ENCODE measurements around the gene PACSIN1.
A peak's percentile ranks its signal among the peaks of the same experiment; 100 is the strongest.

The PACSIN1 gene, protein sequence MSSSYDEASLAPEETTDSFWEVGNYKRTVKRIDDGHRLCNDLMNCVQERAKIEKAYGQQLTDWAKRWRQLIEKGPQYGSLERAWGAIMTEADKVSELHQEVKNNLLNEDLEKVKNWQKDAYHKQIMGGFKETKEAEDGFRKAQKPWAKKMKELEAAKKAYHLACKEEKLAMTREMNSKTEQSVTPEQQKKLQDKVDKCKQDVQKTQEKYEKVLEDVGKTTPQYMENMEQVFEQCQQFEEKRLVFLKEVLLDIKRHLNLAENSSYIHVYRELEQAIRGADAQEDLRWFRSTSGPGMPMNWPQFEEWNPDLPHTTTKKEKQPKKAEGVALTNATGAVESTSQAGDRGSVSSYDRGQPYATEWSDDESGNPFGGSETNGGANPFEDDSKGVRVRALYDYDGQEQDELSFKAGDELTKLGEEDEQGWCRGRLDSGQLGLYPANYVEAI

DNA sequence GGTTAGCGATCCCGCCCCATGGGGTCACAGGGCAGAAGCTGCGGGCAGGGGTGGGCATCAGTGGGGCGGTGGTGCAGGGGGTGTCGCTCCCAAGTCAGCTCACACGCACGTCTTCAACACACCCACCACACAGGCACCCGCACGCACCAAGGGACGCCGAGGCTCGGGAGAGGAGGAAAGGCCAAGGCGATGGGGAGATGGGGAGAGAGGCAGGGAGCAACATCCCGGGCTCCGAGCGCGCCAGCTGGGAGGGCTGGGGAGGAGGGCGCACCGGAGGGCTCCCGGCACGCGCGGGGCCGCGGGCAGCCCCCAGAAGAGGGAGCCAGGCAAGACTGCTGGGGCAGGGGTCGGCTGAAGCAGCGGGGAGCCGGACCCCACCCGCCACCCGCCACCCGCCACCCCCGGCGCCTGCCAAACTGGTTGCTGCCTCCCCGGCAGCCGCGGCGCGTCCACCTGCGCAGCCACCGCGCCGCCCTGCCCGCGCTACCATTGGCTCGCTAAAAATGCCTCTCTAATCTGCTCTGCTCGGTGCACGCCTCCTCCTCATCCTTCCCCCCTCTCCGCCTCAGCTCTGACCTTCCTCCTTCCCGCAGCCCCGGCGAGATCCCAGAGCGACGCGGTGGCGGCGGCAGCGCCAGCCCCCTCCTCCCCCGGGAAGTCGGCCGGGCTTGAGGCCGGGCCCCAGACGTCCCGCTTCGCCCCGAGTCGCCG is at the start of gene PACSIN1:
Gene PACSIN1, plus strand, starts transcription at position 546 of the 711 bp plus-strand sequence. CDS start 60,230 bp downstream, outside the sequence.
- no peak for DNase-seq

DNA sequence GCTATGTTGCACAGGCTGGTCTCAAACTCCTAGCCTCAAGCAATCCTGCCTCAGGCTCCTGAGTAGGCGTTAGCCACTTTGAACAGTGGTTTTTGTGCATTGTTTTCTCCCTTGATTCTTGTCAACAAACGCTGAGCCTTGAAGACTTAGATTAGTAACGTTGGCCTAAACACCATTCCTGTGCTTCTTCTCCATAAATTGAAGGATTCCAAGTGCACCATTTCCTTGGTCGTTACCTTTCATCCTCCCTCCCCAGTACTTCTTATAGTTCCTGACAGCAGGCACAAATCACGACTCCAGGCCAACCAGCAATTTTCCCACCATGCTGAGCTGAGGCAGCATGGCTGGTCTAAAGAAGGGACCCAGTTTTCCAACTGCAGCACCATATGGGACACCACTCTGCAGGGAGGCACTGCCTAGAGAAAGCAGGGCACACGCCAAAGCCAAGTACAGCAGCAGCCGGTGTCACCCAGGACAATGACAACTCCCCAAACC is 49.0 kb upstream of the PACSIN1 start:
- DNase-seq, result no peak

DNA sequence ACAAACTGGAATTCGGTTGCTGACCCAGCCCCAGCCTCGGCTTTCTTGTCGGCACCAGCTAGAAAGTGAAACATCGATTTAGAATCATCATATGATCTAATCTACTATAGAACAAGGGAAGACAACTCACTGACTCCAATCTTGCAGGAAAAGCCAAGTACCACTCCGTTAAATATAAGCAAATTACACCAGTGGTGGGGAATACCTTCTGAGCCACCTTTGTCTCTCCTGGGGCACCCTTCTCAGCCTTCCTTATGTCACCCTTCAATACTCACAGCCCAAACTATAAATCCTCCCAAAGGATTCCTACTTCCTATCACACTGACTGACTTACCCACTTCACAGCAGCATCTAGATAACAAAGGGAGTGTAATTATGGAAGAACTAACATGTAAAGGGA is 47.5 kb upstream of the PACSIN1 start:
- DNase-seq, result no peak

DNA sequence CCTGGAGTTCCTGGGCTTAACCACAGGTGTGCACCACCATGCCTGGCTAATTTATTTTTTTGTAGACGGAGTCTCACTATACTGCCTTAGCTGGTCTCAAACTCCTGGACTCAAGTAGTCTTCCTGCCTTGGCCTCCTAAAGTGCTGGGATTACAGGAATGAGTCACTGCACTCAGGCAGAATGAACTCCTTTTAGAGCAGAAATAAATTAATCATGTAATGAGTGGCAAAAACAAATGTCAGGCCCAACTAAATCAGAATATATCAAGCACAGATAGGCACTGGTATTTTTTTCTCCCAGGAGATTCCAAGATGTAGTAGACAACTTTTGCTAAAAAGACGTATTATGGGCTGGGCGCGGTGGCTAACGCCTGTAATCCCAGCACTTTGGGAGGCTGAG is 42.6 kb upstream of the PACSIN1 start:
- DNase-seq, result peak; percentile 38

DNA sequence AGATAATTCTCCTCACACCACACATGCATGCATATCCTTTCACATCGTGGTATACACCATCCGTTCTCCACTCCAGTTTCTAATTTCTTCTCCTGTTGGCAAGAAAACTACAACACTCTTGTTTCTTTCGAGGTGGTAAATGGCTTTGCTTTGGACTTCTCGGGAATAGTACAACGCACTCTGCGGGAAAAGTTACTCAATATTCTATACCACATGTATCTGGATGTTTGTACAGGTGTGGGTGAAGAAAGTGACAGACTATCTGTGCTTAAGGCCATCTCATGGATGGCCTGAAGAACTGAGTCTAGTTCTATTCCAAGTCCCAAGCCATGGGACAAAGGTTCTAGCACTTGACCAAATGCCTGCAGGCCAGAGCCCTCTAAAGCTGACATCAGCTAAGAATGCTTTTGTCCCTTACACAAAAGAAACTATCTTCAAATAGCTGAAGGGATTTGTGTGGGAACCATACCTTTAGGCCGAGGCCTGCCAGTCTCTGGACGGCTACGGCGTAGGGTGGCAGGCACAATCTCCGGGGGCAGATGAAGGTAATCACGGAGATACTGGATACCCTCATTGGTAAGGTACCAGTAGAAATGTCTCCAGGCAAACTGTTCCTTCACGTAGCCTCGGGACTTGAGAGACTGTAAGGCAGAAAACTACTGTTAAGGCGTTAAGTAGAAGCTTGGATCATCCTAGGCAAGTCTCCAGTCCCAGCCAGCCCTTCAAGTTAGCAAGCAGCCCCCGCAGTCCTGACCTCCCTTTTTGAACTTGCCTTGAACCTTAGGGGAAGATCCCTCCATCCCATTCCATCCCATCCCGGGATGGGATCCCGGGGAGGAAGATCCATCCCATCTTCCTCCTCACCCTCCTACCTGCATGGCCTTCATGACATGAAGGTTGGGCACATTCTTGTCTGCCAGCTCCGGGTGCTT is 41.4 kb upstream of the PACSIN1 start:
- DNase-seq, result no peak

DNA sequence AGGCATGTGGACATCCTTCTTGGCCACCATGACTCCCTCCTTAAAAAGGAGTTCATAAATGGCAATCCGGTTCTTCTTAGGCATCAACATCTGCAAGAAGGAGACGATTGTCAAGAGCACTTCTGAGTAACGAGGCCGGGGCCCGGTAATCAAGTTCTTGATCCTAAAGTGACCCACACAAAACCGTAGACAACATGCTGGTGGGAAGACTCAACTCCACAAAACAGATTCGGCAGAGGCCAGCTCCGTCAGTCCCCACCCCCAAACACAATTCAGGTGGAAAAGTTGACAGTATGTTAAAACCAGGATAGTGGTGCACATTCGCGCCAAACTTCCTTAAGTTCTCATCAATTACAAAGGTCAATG is 40.8 kb upstream of the PACSIN1 start:
- no peak for DNase-seq

DNA sequence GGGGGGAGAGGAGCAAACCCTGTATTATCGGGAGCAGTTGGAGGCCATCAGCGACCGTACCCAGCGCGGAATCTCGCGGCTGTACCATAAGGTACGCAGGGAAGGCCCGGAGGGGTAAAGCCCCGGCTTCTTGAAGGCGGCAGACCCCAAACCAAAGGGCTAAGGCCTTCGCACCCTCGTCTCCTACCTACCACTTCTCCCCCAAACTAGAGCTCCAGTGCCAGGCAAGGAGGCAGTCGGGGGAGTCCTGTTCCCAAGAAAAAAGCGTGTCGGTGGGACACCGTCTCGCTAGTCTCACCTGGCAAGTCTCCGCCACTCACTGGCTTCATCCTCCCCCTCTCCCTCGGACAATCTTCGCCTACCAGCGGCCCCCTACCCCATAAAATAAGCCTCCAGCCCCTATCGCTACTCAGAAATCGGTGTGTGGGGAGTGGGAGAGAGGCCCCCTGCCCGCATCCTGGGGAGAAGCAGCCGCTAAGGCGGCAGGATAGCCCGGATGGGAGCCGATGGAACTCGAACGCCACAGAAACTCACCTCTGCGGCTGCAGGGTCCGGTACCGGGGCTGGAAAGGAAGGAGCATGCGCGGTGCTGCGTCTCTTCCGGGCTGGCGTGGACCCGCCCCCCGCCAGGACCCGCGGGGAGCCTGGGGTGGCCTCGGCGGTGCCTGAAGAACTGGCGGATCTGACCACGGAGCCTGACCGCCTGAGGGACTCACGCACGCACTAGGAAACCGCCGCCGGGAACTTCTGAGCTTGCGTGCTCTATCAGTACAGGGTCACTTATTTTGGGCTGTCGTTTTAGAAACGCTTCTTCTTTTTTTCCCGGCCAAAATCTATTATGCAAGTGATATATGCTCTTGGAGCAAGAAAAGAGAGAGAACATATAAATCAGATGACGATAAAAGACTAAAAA is 40.1 kb upstream of the PACSIN1 start, which contains the start of gene RPS10:
Gene RPS10, minus strand, starts transcription at position 572 of the 913 bp plus-strand sequence. CDS start 848 bp downstream, outside the sequence.
- peak; percentile 93 for DNase-seq

DNA sequence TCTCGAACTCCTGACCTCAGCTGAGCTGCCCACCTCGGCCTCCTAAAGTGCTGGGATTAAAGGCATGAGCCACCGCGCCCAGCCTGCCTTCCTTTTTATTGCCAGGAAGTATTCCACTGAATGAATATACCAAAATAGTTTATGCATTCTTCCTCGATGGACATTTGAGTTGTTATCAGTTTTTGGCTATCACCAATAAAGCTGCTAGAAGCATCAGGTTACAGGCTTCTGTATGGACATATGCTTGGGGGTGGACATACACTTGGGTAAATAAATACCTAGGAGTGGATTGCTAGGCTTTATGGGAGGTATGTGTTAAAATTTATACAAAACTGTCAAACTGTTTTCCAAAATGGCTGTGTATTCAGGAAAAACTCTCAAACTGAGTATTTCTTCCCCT is 30.0 kb upstream of the PACSIN1 start:
- DNase-seq, result no peak

DNA sequence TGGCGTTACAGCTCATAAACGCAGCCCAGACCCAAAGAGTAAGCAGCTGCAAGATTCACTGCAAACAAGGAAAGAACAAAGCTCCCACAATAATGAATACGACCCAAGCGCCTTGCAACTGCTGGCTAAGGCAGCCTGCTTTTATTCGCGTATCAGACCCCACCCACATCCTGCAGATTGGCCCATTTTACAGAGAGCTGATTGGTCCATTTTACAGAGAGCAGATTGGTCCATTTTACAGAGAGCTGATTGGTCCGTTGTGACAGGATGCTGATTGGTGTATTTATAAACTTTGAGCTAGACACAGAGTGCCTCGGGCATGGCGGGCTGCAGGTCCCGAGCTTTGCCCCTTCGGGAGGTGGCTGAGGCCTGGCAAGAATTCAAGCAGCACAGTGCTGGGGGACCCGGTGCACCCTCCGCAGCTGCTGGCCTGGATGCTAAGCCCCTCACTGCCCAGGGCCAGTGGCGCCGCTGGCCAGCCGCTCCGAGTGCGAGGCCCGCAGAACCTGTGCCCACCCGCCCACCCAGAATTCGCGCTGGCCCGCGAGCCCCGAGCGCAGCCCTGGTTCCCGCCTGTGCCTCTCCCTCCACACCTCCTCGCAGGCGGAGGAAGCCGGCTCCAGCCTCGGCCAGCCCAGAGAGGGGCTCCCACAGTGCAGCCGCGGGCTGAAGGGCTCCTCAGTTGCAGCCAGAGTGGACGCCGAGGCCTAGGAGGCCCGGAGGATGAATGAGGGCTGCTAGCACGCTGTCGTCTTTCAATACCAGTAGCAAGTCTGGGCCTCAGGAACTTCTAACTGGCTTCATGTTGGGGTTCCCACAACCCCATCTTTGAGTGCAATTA is 28.9 kb upstream of the PACSIN1 start:
- DNase-seq, result no peak

DNA sequence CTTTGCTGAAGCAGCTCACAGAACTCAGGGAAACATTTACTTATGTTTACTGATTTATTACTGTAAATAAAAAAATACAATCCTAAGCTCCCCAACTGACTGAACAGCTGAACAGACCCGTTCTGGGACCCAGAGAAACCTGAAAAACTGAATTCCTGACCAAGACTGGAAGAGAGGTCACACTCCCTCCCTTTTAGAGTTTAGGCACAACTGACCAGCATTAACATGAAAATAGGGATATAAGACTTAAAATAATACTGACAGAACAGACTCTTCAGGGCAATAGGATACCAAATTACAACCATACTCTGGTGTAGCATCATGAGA is 28.3 kb upstream of the PACSIN1 start:
- DNase-seq, result no peak

DNA sequence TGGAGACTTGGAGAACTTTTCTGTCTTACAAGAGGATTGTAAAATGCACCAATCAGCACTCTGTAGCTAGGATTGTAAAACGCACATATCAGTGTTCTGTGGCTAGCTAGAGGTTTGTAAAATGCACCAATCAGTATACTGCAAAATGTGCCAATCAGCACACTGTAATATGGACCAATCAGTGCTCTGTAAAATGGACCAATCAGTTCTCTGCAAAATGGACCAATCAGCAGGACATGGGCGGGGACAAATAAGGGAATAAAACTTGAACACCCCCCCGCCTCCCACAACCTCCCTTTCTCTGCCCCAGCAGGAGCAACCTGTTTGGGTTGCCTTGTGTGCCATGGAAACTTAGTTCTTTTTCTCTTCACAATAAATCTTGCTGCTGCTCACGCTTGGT is 27.2 kb upstream of the PACSIN1 start:
- no peak for DNase-seq

DNA sequence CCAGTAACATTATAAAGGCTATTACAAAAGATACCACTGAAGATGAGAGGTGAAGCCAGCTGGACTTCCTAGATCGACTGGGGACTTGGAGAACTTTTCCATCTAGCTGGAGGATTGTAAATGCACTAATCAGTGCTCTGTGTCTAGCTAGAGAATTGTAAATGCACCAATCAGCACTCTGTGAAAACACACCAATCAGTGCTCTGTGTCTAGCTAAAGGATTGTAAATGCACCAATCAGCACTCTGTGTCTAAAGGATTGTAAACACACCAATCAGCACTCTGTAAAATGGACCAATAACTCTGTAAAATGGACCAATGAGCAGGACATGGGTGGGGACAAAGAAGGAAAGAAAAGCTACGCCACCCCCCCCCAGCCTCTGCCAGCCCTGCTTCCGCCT is 26.4 kb upstream of the PACSIN1 start:
- no peak for DNase-seq

DNA sequence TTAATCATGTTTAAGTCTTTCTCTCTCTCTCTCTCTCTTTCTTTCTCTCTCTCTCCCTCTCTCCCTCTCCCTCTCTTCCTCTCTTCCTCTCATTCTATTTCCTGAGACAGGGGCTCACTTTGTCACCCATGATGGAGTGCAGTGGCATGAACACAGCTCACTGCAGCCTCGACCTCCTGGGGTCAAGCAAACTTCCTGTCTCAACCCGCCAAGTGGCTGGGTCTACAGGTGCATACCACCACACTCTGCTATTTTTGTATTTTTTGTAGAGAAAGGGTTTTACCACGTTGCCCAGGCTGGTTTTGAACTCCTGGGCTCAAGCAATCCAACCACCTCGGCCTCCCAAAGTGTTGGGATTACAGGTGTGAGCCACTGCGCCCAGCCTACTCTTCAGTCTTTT is 24.4 kb upstream of the PACSIN1 start:
- DNase-seq, result no peak

DNA sequence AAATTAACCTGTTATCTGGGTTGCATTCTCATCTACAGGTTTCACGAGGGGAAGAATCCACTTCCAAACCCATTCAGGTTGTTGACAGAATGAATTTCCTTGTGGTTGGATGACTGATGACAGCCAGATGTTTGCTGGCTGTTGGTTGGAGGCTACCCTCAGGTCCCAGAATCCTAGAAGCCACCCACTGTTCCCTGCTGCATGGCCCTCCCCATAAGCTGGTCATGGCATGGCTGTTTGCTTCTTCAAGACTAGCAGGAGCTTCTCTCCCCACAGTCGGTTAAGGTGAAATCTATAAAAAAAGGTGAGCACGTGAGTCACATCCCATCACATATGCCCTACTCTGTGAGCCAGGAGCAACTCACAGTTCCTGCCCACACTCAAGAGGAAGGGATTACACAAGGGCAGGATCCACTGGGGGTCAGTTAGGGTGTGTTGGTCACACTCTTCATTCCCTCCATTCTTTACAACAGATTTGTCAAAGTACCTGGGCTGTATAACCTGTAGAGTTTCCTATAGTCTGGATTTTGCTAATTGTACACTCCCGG is 20.5 kb upstream of the PACSIN1 start:
- no peak for DNase-seq

DNA sequence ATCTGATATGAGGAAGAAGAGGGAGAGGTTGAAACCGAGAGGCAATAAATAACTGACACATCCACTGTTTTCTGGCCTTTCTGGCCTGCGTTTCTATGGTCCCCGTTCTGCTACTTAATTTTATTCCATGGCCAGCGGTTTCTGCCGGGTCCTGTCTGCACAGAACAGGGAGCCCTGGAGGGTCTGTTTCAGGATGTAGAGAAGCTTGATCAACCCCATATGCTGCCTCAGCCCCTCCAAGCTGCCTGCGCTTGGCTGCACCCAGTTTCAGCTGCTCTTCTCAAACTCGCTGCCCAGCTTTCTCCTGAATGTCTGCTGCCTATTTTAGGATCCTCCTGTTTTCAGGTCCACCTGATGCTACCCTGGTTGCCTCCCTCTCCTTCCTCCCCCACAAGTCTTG is 18.5 kb upstream of the PACSIN1 start:
- DNase-seq, result no peak

DNA sequence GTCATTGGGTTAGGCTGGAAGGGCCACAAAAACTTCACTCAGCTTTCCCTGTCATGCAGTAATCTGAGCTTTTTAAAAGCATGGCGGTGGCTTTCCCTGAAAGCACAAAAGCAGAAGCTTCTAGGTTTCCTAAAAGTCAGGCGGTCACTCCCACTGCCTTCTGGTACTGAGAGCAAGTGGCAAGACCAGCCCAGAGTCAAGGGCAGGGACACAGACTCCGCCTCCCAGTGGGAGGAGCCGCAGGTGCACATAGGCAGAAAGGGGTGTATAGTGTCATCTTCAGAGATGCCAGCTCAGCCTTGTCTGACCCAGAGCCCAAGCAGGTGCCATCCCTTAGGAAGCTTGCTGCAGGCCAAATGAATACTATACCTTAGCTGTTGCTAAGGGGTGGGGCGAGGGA is 18.0 kb upstream of the PACSIN1 start:
- no peak for DNase-seq

DNA sequence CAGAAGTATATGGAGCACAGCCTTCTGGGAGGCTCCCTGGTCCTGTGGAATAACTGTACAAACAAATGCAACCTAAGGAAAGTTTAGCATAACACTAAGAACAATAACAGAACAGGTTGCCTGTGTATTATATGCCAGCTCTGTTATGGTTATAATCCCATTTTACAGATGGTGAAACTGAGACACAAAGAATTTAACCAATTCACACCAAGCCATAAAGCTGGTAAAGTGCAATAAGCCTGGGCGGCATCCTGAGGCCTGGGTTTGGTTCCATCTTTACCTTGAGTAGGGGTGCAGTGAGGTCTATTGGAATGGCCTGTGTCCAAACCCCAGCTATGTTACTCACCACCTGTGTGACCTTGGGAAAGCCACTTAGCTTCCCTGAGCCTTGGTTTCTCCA is 14.7 kb upstream of the PACSIN1 start:
- no peak for DNase-seq

DNA sequence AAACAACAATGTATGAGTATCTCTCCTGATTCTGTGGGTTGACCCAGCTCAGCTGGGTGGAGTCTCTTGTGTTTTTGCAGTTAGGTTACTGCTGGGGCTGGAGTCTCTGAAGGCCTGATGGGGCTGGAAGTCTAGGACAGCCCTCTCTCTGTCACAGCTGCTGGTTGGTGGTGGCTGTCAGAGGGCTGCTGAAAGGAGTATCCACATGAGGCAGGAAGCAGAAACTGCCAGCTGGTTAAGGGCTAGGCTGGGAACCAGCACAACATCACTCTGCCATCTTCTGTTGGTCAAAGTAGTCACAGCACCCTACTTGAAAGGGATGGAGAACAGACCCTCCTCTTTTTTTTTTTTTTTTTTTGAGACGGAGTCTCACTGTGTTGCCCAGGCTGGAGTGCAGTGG is 10.0 kb upstream of the PACSIN1 start:
- no peak for DNase-seq

DNA sequence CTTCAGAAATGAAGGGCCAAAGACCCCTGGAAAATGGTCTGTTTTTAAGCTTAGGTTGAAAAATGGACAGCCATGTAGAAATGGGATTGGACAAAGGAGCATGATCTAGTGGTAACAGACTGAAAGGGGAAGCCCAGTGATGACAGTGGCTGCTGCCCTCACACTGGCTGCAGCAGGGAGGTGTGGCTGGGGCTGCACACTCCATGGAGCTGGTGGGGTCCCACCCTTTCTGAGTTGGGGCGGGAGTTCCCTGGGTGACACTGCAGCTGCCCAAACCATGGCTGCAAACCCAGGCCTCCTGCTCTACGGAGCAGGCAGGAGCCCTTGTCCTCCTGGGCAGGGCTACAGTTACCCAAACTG is 8.5 kb upstream of the PACSIN1 start:
- no peak for DNase-seq

Data from fibroblast of skin of right biceps (primary cell).